WTC11 (cell line): ENCODE data around the gene LYRM4. TPM values are rescaled to one million over a fixed set of nuclear protein-coding genes. Genes with fewer than 3 reads are reported as not detected.
A peak's percentile ranks its signal among the peaks of the same experiment; 100 is the strongest.

Experiments
- ATAC-seq: fragments of 200-7000 bp; cut with Tn5 transposase; 2 replicates; pipeline ENCODE4 v1.10.0; 2021; ENCODE audit warnings: mild to moderate bottlenecking, moderate library complexity
- CTCF ChIA-PET: fragments of 300-600 bp; sonication (Branson Sonifier 250); formaldehyde crosslinking; loops from one replicate; lab custom pipeline; 2021; ENCODE audit warnings: antibody characterized with exemption; lab: Charles Lee
- POLR2A ChIA-PET: fragments of 350-600 bp; sonication (Branson Sonifier 250); formaldehyde crosslinking; loops from one replicate; lab custom pipeline; 2021; ENCODE audit warnings: antibody characterized with exemption; lab: Charles Lee
- DNase-seq: peaks from one replicate; pipeline ENCODE4 v3.0.0; 2021; ENCODE audit warnings: low spot score
- H3K27ac Mint-ChIP-seq: 2 replicates; pipeline ENCODE4 v1.8.0; 2021; ENCODE audit warnings: mixed read lengths
- H3K27me3 Mint-ChIP-seq: 2 replicates; pipeline ENCODE4 v1.8.0; 2021; ENCODE audit warnings: low read depth, mild to moderate bottlenecking, moderate library complexity, mixed read lengths
- H3K36me3 Mint-ChIP-seq: 2 replicates; pipeline ENCODE4 v1.8.0; 2021; ENCODE audit warnings: mixed read lengths
- H3K4me1 Mint-ChIP-seq: 2 replicates; pipeline ENCODE4 v1.8.0; 2022; ENCODE audit warnings: mixed read lengths
- H3K4me3 Mint-ChIP-seq: 2 replicates; pipeline ENCODE4 v1.8.0; 2021; ENCODE audit warnings: mild to moderate bottlenecking, moderate library complexity, mixed read lengths
- H3K9me3 Mint-ChIP-seq: 2 replicates; pipeline ENCODE4 v1.8.0; 2021; ENCODE audit warnings: mixed read lengths
- CREB1 ChIP-seq: sonication (generic); formaldehyde crosslinking; IDR thresholded peaks from 2 replicates; pipeline ENCODE4 v1.8.0; 2023; ENCODE audit warnings: mild to moderate bottlenecking, missing genetic modification reagents
- ELF4 ChIP-seq: sonication (generic); formaldehyde crosslinking; IDR thresholded peaks from 2 replicates; pipeline ENCODE4 v1.8.1; 2022; ENCODE audit warnings: low read depth, mild to moderate bottlenecking, moderate library complexity, missing genetic modification reagents
- EMX1 ChIP-seq: fragments of 250-450 bp; sonication (Bioruptor Pico); IDR thresholded peaks from 2 replicates; pipeline ENCODE4 v1.8.0; 2021; ENCODE audit warnings: mild to moderate bottlenecking
- ESRRA ChIP-seq: sonication (generic); formaldehyde crosslinking; IDR thresholded peaks from 2 replicates; pipeline ENCODE4 v1.8.1; 2022; ENCODE audit warnings: mild to moderate bottlenecking, missing genetic modification reagents, borderline replicate concordance
- FOXJ3 ChIP-seq: sonication (generic); formaldehyde crosslinking; IDR thresholded peaks from 2 replicates; pipeline ENCODE4 v1.9.0; 2021; ENCODE audit warnings: missing genetic modification reagents, mild to moderate bottlenecking, borderline replicate concordance
- FOXK1 ChIP-seq: sonication (generic); formaldehyde crosslinking; IDR thresholded peaks from 2 replicates; pipeline ENCODE4 v1.8.0; 2022; ENCODE audit warnings: mild to moderate bottlenecking, moderate library complexity, missing genetic modification reagents
- KAT7 ChIP-seq: sonication (generic); formaldehyde crosslinking; IDR thresholded peaks from 2 replicates; pipeline ENCODE4 v1.8.1; 2023; ENCODE audit warnings: missing genetic modification reagents, mild to moderate bottlenecking, borderline replicate concordance
- NR3C1 ChIP-seq: sonication (generic); formaldehyde crosslinking; conservative IDR thresholded peaks from 2 replicates; pipeline ENCODE4 v1.8.1; 2023; ENCODE audit warnings: low read depth, mild to moderate bottlenecking, missing genetic modification reagents
- RORB ChIP-seq: fragments of 250-450 bp; sonication (Bioruptor Pico); IDR thresholded peaks from 2 replicates; pipeline ENCODE4 v1.9.0; 2021; ENCODE audit warnings: mild to moderate bottlenecking
- ZNF121 ChIP-seq: sonication (generic); formaldehyde crosslinking; IDR thresholded peaks from 2 replicates; pipeline ENCODE4 v1.8.0; 2023; ENCODE audit warnings: missing genetic modification reagents
- total RNA-seq: library from RNA; stranded (reverse); gene quantifications from 3 replicates; pipeline ENCODE4 v1.2.3, GENCODE V29; 2021
- TF ChIP-seq, protein P1 (sequence below): fragments of 200-600 bp; IDR thresholded peaks from 2 replicates; pipeline ENCODE4 v1.8.0; 2022; ENCODE audit warnings: antibody characterized with exemption
- TF ChIP-seq, protein P2 (sequence below): sonication (generic); formaldehyde crosslinking; IDR thresholded peaks from 2 replicates; pipeline ENCODE4 v1.8.1; 2023; ENCODE audit warnings: mild to moderate bottlenecking, missing genetic modification reagents, moderate library complexity
- TF ChIP-seq, protein P3 (sequence below): fragments of 250-450 bp; sonication (Bioruptor Pico); IDR thresholded peaks from 2 replicates; pipeline ENCODE4 v1.9.0; 2021; ENCODE audit warnings: moderate library complexity, mild to moderate bottlenecking, inconsistent platforms, borderline replicate concordance
- TF ChIP-seq, protein P4 (sequence below): fragments of 250-450 bp; sonication (Bioruptor Pico); IDR thresholded peaks from 2 replicates; pipeline ENCODE4 v1.8.0; 2021; ENCODE audit warnings: mild to moderate bottlenecking
- TF ChIP-seq, protein P5 (sequence below): sonication (generic); formaldehyde crosslinking; IDR thresholded peaks from 2 replicates; pipeline ENCODE4 v1.8.0; 2022; ENCODE audit warnings: missing genetic modification reagents
- TF ChIP-seq, protein P6 (sequence below): sonication (generic); formaldehyde crosslinking; IDR thresholded peaks from 2 replicates; pipeline ENCODE4 v1.8.1; 2023; ENCODE audit warnings: mild to moderate bottlenecking, moderate library complexity, missing genetic modification reagents
- TF ChIP-seq, protein P7 (sequence below): fragments of 250-450 bp; sonication (Bioruptor Pico); IDR thresholded peaks from 2 replicates; pipeline ENCODE4 v1.9.0; 2021; ENCODE audit warnings: mild to moderate bottlenecking, borderline replicate concordance

Gene LYRM4
- total RNA-seq, 1 experiment from 2014 or later: 49.7 TPM

DNA sequence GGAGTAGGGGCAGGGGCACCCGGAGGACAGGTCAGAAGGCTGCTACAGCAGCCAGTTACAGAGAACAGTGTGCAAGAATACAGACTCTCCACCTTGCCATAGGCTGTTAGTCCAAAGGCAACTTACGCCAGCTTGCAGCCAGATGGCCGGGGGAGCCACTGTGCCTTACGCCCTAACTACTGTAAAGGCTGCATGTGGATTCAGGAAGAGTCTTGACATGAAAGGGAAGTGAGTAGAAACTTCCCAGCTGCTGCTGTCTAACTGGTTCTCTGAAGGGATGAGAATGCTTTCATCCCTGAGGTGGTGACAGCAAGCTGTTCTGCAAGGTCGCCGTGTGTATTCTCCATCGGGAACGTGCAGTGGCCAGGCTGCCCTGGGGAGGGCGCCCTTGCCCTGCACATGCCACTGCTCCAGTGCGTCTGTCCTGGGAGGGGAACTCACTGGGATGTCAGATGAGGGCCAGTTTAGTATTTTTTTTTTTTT, 46.1 kb downstream of the LYRM4 start:
- no peaks in the 10 kb centered on the region for H3K27me3 Mint-ChIP-seq
- CTCF ChIA-PET: interaction anchor here (0.6 to 2.7 kb wide), 33 partner anchors 8 to 538 kb away, joined by 3 to 28 read pairs (median 4); partner anchors contain the start of genes FARS2 and LYRM4
- ATAC-seq: peak; percentile 98
- H3K4me1 Mint-ChIP-seq: peaks cover 20% of the 10 kb centered on the region
- no peaks in the 10 kb centered on the region for H3K9me3 Mint-ChIP-seq
- no peak overlapping the region for H3K4me3 Mint-ChIP-seq
- POLR2A ChIA-PET: no interaction called here
- peak; percentile 82 for DNase-seq
- no peak overlapping the region for H3K27ac Mint-ChIP-seq
- H3K36me3 Mint-ChIP-seq: peaks cover 15% of the 10 kb centered on the region
- TF ChIP-seq EMX1 (CRISPR knock-in tag): no peak
- TF ChIP-seq, protein P1, sequence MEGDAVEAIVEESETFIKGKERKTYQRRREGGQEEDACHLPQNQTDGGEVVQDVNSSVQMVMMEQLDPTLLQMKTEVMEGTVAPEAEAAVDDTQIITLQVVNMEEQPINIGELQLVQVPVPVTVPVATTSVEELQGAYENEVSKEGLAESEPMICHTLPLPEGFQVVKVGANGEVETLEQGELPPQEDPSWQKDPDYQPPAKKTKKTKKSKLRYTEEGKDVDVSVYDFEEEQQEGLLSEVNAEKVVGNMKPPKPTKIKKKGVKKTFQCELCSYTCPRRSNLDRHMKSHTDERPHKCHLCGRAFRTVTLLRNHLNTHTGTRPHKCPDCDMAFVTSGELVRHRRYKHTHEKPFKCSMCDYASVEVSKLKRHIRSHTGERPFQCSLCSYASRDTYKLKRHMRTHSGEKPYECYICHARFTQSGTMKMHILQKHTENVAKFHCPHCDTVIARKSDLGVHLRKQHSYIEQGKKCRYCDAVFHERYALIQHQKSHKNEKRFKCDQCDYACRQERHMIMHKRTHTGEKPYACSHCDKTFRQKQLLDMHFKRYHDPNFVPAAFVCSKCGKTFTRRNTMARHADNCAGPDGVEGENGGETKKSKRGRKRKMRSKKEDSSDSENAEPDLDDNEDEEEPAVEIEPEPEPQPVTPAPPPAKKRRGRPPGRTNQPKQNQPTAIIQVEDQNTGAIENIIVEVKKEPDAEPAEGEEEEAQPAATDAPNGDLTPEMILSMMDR: peak; percentile 94

DNA sequence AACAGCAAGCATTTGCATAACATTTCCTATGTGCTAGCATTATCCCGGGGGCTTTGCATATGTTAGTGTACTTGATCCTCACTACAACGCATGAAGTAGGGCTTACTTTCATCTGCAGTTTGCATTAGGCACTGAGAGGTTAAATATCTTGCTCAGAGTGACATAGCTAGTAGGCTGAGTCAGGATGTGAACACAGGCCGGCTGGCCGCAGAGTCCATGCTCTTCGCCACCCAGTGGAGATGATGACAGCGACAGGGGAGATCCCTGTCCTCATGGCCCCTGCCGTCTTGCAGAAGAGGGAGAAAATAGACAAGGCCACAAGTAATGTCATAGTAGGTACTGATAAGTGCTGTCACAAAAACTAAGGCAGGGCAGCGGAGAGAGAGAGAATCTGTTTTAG, 46.9 kb downstream of the LYRM4 start:
- TF ChIP-seq, protein P2, sequence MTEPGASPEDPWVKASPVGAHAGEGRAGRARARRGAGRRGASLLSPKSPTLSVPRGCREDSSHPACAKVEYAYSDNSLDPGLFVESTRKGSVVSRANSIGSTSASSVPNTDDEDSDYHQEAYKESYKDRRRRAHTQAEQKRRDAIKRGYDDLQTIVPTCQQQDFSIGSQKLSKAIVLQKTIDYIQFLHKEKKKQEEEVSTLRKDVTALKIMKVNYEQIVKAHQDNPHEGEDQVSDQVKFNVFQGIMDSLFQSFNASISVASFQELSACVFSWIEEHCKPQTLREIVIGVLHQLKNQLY (CRISPR knock-in tag): no peak
- TF ChIP-seq CREB1 (CRISPR knock-in tag) (no peak), RORB (CRISPR knock-in tag) (no peak), FOXJ3 (CRISPR knock-in tag) (no peak)
- TF ChIP-seq, protein P3, sequence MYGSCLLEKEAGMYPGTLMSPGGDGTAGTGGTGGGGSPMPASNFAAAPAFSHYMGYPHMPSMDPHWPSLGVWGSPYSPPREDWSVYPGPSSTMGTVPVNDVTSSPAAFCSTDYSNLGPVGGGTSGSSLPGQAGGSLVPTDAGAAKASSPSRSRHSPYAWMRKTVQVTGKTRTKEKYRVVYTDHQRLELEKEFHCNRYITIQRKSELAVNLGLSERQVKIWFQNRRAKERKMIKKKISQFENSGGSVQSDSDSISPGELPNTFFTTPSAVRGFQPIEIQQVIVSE: no peak
- TF ChIP-seq, protein P4, sequence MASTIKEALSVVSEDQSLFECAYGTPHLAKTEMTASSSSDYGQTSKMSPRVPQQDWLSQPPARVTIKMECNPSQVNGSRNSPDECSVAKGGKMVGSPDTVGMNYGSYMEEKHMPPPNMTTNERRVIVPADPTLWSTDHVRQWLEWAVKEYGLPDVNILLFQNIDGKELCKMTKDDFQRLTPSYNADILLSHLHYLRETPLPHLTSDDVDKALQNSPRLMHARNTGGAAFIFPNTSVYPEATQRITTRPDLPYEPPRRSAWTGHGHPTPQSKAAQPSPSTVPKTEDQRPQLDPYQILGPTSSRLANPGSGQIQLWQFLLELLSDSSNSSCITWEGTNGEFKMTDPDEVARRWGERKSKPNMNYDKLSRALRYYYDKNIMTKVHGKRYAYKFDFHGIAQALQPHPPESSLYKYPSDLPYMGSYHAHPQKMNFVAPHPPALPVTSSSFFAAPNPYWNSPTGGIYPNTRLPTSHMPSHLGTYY (CRISPR knock-in tag): no peak
- no peak for ATAC-seq
- no peak overlapping the region for H3K4me3 Mint-ChIP-seq
- H3K36me3 Mint-ChIP-seq: peaks cover 15% of the 10 kb centered on the region
- no peak for DNase-seq
- H3K4me1 Mint-ChIP-seq: peaks cover 16% of the 10 kb centered on the region
- no peak overlapping the region for H3K27ac Mint-ChIP-seq
- H3K9me3 Mint-ChIP-seq: no peaks in the 10 kb centered on the region
- POLR2A ChIA-PET: no interaction called here
- no peaks in the 10 kb centered on the region for H3K27me3 Mint-ChIP-seq
- CTCF ChIA-PET: interaction anchor here (0.7 to 2.7 kb wide), 17 partner anchors 8 to 190 kb away, joined by 3 to 28 read pairs (median 4); no protein-coding TSS in a partner anchor

DNA sequence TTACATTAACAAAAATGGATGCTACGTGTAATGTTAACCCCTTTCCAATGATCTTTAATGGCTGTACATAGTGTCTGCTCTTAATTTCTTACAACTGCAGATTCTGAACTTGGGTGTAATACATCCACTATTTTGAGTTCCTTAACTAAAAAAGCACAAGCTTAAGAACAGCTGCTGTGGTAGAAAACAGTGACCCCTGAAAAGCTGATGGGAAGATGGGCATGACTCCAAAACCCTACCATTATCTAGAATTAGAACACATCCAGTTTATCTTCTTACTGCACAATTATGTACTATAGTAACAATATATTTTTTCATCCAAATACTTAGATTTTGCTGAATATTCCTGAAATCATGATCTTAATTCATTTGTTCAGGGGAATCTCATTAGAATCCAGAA, 49.3 kb downstream of the LYRM4 start:
- Mint-ChIP-seq H3K4me3 (no peak overlapping the region), H3K4me1 (peaks cover 8% of the 10 kb centered on the region), H3K27ac (no peak overlapping the region), H3K9me3 (no peaks in the 10 kb centered on the region), H3K27me3 (no peaks in the 10 kb centered on the region), H3K36me3 (peaks cover 15% of the 10 kb centered on the region)
- POLR2A ChIA-PET: no interaction called here
- CTCF ChIA-PET: interaction anchor here (0.5 kb wide), 1 partner anchor 1374 kb away, joined by 4 read pairs; no protein-coding TSS in a partner anchor
- ATAC-seq (no peak), DNase-seq (no peak)
- TF ChIP-seq FOXK1 (CRISPR knock-in tag) (no peak), NR3C1 (CRISPR knock-in tag) (no peak), ELF4 (CRISPR knock-in tag) (no peak), ESRRA (no peak), ZNF121 (CRISPR knock-in tag) (no peak), KAT7 (CRISPR knock-in tag) (no peak)
- TF ChIP-seq, protein P5, sequence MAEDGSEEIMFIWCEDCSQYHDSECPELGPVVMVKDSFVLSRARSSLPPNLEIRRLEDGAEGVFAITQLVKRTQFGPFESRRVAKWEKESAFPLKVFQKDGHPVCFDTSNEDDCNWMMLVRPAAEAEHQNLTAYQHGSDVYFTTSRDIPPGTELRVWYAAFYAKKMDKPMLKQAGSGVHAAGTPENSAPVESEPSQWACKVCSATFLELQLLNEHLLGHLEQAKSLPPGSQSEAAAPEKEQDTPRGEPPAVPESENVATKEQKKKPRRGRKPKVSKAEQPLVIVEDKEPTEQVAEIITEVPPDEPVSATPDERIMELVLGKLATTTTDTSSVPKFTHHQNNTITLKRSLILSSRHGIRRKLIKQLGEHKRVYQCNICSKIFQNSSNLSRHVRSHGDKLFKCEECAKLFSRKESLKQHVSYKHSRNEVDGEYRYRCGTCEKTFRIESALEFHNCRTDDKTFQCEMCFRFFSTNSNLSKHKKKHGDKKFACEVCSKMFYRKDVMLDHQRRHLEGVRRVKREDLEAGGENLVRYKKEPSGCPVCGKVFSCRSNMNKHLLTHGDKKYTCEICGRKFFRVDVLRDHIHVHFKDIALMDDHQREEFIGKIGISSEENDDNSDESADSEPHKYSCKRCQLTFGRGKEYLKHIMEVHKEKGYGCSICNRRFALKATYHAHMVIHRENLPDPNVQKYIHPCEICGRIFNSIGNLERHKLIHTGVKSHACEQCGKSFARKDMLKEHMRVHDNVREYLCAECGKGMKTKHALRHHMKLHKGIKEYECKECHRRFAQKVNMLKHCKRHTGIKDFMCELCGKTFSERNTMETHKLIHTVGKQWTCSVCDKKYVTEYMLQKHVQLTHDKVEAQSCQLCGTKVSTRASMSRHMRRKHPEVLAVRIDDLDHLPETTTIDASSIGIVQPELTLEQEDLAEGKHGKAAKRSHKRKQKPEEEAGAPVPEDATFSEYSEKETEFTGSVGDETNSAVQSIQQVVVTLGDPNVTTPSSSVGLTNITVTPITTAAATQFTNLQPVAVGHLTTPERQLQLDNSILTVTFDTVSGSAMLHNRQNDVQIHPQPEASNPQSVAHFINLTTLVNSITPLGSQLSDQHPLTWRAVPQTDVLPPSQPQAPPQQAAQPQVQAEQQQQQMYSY (CRISPR knock-in tag): no peak
- TF ChIP-seq, protein P6, sequence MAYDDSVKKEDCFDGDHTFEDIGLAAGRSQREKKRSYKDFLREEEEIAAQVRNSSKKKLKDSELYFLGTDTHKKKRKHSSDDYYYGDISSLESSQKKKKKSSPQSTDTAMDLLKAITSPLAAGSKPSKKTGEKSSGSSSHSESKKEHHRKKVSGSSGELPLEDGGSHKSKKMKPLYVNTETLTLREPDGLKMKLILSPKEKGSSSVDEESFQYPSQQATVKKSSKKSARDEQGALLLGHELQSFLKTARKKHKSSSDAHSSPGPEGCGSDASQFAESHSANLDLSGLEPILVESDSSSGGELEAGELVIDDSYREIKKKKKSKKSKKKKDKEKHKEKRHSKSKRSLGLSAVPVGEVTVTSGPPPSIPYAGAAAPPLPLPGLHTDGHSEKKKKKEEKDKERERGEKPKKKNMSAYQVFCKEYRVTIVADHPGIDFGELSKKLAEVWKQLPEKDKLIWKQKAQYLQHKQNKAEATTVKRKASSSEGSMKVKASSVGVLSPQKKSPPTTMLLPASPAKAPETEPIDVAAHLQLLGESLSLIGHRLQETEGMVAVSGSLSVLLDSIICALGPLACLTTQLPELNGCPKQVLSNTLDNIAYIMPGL: no peak
- TF ChIP-seq, protein P7, sequence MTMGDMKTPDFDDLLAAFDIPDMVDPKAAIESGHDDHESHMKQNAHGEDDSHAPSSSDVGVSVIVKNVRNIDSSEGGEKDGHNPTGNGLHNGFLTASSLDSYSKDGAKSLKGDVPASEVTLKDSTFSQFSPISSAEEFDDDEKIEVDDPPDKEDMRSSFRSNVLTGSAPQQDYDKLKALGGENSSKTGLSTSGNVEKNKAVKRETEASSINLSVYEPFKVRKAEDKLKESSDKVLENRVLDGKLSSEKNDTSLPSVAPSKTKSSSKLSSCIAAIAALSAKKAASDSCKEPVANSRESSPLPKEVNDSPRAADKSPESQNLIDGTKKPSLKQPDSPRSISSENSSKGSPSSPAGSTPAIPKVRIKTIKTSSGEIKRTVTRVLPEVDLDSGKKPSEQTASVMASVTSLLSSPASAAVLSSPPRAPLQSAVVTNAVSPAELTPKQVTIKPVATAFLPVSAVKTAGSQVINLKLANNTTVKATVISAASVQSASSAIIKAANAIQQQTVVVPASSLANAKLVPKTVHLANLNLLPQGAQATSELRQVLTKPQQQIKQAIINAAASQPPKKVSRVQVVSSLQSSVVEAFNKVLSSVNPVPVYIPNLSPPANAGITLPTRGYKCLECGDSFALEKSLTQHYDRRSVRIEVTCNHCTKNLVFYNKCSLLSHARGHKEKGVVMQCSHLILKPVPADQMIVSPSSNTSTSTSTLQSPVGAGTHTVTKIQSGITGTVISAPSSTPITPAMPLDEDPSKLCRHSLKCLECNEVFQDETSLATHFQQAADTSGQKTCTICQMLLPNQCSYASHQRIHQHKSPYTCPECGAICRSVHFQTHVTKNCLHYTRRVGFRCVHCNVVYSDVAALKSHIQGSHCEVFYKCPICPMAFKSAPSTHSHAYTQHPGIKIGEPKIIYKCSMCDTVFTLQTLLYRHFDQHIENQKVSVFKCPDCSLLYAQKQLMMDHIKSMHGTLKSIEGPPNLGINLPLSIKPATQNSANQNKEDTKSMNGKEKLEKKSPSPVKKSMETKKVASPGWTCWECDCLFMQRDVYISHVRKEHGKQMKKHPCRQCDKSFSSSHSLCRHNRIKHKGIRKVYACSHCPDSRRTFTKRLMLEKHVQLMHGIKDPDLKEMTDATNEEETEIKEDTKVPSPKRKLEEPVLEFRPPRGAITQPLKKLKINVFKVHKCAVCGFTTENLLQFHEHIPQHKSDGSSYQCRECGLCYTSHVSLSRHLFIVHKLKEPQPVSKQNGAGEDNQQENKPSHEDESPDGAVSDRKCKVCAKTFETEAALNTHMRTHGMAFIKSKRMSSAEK: no peak
